ENCODE measurements around the gene ATP2B1. TPM values are rescaled to one million over a fixed set of nuclear protein-coding genes. Genes with fewer than 3 reads are reported as not detected.

The ATP2B1 gene
- total and polyA plus RNA-seq, 2 donors (not counting 3 experiments of a cell fraction or from before 2014, with no cell fraction given), result 6.4 to 28.0 TPM

DNA sequence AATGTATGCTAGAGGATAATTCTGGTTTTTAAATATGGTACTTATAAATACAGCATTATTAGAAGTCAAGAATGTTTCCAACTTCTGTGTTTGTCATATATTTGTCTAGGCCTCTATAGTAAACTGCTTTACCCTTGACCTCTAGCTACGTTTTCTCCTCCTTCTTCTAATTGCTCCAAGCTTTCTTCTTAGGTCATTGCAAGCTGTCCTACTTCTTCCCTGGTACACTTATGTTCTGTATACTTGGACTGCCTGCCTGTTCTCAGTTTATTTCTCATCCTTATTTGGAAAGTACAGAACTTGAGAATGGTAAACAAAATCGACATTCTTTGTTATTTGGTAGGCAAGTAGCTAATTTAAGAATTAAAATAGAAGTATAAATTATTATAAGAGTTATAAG, 23.9 kb upstream of the ATP2B1 start:
- FAIRE-seq, result no peak
- H3K27me3 ChIP-seq (ENCODE audit: control insufficient read depth in 2 of 2, insufficient read depth in 2 of 2, low read length in 2 of 2), result no peaks in the 10 kb centered on the region
- H2AFZ ChIP-seq (ENCODE audit: low read depth, low read length), result no peak overlapping the region
- H4K20me1 ChIP-seq (replicated peaks; ENCODE audit: control insufficient read depth, extremely low read depth, insufficient read depth, low read length), result no peaks in the 10 kb centered on the region
- H3K36me3 ChIP-seq (ENCODE audit: control insufficient read depth in 2 of 2, extremely low read depth in 1 of 2, insufficient read depth in 2 of 2, low read length in 2 of 2), result no peaks in the 10 kb centered on the region
- no peak overlapping the region for H3K4me3 ChIP-seq (replicated peaks in 1 of 3; ENCODE audit: insufficient read depth in 1 of 3, low read depth in 1 of 3, low read length in 3 of 3)
- H3K79me2 ChIP-seq (ENCODE audit: control insufficient read depth, insufficient read depth, low read length), result no peaks in the 10 kb centered on the region
- ChIA-PET CTCF (no interaction called here), POLR2A (no interaction called here)
- H3K27ac ChIP-seq (ENCODE audit: insufficient read depth, low read depth, low read length), result no peak overlapping the region
- BruUV-seq (replicated peaks), result no TSS peak
- no peaks in the 10 kb centered on the region for H3K9me1 ChIP-seq (replicated peaks; ENCODE audit: control insufficient read depth, extremely low read depth, insufficient read depth, low read length)
- dilution Hi-C loops (cut with MboI; ENCODE audit: extremely low pct_ligation_motif_present, low sequenced_read_pairs), result no loop called here
- DNase-seq (ENCODE audit: low read depth, low spot score), result no peak
- no peaks in the 10 kb centered on the region for H3K9me3 ChIP-seq (replicated peaks; ENCODE audit: control insufficient read depth, insufficient read depth, low read length)
- no peak overlapping the region for H3K9ac ChIP-seq (replicated peaks; ENCODE audit: extremely low read depth, insufficient read depth, low read length)
- H3K4me2 ChIP-seq (ENCODE audit: insufficient read depth, low read length), result no peak overlapping the region
- intact Hi-C loops (cut with micrococcal nuclease), result no loop called here
- TF ChIP-seq POLR2A (IDR thresholded peaks at IDR 0.05; ENCODE audit: low read depth, low read length) (no peak), MYC (IDR thresholded peaks at IDR 0.05; ENCODE audit: low read depth, low read length) (no peak), EZH2 (IDR thresholded peaks at IDR 0.05; ENCODE audit: borderline replicate concordance, low read depth, low read length, severe bottlenecking) (no peak), MAX (IDR thresholded peaks at IDR 0.05; ENCODE audit: insufficient read depth, insufficient read length) (no peak), POLR2AphosphoS5 (IDR thresholded peaks at IDR 0.05; ENCODE audit: insufficient read depth, low read depth, low read length) (no peak), JUN (IDR thresholded peaks at IDR 0.05; ENCODE audit: borderline replicate concordance, insufficient read depth, insufficient read length, low read depth) (no peak), GATA2 (IDR thresholded peaks at IDR 0.05; ENCODE audit: insufficient read depth, insufficient read length, low read depth, low read length) (no peak), FOS (IDR thresholded peaks at IDR 0.05; ENCODE audit: borderline replicate concordance, insufficient read depth, low read length) (no peak)
- TF ChIP-seq, protein P1, sequence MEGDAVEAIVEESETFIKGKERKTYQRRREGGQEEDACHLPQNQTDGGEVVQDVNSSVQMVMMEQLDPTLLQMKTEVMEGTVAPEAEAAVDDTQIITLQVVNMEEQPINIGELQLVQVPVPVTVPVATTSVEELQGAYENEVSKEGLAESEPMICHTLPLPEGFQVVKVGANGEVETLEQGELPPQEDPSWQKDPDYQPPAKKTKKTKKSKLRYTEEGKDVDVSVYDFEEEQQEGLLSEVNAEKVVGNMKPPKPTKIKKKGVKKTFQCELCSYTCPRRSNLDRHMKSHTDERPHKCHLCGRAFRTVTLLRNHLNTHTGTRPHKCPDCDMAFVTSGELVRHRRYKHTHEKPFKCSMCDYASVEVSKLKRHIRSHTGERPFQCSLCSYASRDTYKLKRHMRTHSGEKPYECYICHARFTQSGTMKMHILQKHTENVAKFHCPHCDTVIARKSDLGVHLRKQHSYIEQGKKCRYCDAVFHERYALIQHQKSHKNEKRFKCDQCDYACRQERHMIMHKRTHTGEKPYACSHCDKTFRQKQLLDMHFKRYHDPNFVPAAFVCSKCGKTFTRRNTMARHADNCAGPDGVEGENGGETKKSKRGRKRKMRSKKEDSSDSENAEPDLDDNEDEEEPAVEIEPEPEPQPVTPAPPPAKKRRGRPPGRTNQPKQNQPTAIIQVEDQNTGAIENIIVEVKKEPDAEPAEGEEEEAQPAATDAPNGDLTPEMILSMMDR (IDR thresholded peaks at IDR 0.05; ENCODE audit: extremely low read depth in 1 of 2, insufficient read depth in 1 of 2, low read depth in 1 of 2, low read length in 2 of 2), result no peak
- H3K4me1 ChIP-seq (ENCODE audit: control insufficient read depth, extremely low read depth, insufficient read depth, low read length), result no peaks in the 10 kb centered on the region

Data from endothelial cell of umbilical vein (primary cell).